HG02763 (cell line): ENCODE data around the gene PMPCA.
A peak's percentile ranks its signal among the peaks of the same experiment; 100 is the strongest.

Source experiments
- ATAC-seq: cut with Tn5 transposase; IDR thresholded peaks from one replicate; pipeline ENCODE4 v1.9.1; 2021; ENCODE audit warnings: mild to moderate bottlenecking, moderate library complexity; ENCODE audit not compliant: unreplicated experiment

PMPCA gene

DNA sequence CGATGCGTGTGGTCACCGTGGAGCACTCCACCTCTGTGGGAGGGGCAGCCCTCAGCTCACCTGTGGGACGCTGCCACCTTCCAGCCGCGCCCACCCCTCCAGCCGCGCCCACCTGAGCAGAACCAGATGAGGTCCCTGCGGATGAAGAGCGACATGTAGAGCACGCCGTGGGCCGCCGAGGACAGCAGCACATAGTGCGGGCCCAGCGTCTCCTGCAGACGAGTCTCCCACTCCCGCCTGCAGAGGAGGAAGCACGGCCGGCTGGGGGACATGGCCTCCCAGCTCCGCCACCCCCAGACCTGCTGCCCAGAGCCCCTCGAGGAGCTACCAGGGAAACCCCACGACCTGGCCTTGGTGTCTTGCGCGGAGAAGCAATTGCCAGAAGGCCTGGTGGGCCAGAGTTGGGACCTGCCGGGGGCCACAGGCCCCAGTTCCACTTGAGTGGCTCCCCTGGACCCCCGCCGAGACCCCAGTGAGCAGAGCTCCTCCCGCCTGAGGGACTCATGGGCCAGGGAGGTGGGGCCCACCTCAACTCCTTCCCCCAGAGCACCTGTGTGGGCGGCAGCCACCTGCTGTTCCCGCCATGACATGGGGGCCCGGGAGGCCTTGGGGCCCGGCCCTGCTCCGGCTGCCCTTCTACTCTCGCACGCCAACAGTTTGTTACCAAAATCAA lies 22.7 kb downstream of the PMPCA start:
- no peak for ATAC-seq

DNA sequence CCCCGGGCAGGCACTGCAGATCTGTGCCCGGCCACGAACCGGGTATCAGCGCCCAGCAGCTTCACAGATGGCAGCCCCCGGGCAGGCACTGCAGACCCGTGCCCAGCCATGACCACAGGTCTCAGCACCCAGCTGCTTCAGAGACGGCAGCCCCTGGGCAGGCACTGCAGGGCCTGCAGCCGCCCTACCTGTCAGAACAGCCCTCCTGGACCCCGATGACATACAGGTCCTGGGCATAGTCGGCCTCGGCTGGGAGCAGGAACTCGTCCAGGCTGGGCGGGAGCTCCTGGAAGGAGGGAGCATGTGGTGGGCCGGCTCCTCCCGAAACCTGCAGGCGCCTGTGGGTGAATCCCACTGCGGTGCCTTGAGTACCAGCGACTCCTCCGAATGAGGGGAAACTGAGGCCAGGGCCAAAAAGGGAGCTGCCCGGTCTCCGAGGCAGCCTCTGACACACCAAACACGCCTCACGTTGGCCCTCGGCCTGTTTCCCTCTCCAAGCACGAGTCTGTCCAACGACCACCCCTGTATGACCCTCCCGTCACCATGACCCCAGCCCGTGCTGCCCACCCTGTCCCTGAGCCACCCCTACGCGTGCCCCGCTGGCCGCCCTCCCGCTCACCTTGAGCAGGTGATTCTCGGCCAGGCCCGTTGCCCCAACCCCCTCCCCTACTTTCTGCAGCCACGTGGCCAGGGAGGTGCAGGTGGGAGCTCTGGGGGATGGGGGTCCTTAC lies 23.6 kb downstream of the PMPCA start:
- no peak for ATAC-seq

DNA sequence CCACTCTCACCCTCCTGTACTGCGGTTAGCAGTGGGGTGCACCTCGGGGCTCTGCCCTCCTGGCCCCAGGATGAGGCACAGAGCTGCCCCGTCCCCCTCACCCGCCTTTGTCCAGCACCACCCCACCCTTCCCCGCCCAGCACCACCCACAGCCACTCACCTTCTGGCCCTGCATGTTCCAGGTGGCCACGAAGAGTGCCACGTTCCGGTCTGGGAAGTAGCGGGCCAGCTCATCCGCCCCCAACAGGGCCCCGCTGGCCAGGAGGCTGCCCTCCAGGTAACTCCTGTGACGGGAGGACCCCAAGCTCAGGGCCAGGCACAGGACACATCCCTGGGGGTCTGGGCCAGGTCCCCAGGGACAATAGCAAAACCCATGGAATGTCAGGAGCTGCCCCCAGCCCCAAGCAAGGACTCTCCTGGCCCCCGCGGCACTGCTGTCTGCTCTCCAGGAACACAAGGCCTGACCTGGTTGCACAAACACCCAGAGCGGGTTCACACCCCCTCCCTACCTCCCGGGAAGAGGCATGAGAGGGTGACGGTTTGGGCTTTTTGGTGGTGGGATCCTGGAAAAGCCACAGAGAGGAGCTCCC lies 24.2 kb downstream of the PMPCA start:
- no peak for ATAC-seq

GRCh38 chr9:136436055-136436634 lies 25.7 kb downstream of the PMPCA start:
- no peak for ATAC-seq

DNA sequence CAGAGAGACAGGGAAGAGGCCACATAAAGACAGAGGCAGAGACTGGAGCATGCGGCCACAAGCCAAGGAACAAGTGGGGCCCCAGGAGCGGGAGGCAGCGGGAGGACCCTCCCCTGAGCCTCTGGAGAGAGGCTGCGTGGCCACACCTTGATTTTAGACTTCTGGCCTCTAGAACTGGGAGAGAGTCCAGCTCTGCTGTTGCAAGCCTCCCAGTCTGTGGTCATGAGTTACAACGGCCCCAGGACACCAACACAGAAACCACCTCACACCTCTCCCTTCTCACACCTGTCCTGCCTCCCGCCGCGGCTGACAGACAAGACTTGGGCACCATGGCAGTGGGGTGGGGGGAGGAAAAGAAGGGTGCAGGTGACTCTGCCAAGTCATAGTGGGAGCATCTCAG lies 27.0 kb downstream of the PMPCA start:
- ATAC-seq = no peak

- ATAC-seq = no peak
Observed at GRCh38 chr9:136437839-136438547, 27.5 kb downstream of the PMPCA start.

DNA sequence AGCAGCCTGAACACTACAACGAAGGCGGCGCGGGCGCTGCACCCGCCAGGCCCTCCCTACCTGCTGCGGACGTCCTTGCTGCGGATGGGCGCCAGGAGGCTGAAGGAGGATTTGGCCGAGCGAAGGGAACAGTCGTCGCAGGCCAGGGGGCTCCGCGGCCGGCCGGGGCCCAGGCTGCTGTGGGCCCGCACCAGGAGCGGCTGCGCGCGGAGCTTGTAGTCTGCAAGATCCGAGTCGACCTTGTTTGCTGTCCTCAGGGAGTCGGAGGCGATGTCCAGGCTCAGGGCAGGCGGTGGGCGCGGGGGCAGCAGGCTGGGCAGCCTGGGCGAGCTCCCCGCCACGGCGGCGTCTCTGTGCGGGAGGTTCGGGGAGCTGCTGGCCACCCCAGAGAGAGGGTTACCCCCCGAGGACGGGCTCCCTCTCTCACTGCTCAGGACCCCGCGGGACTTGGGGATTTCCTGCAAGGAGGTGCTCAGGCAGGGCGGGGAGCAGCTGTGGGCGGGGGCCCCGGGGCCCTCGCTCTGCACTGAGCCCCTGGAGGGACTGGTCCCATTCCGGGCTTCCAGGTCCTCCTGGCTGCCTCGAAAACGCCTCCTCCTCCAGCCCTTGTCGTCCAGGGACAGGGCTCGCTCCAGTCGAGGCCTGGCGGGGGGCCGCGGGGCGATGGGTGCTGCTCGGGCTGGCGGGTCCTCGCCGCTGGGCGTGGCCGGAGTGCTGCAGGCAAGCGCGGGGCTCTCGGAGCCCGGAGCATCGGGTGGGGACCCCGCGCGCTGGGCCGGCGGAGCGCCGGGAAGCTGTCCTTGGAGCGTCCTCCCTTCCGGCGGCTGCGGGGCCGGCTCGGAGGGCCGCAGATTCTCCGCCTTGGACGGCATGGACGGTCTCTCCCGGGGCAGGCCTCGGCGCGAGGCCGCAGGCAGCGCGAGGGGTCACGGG lies 28.4 kb downstream of the PMPCA start:
- ATAC-seq = peak; percentile 36

GRCh38 chr9:136439481-136440408 lies 29.3 kb downstream of the PMPCA start, which contains the start of gene INPP5E:
Gene INPP5E (minus strand): TSS chr9:136439845. CDS start chr9:136439419, 426 bp downstream.
- peak; percentile 76 for ATAC-seq

- no peak for ATAC-seq
Observed at GRCh38 chr9:136441191-136441680, 30.8 kb downstream of the PMPCA start.

GRCh38 chr9:136441681-136442245 lies 31.3 kb downstream of the PMPCA start:
- no peak for ATAC-seq

DNA sequence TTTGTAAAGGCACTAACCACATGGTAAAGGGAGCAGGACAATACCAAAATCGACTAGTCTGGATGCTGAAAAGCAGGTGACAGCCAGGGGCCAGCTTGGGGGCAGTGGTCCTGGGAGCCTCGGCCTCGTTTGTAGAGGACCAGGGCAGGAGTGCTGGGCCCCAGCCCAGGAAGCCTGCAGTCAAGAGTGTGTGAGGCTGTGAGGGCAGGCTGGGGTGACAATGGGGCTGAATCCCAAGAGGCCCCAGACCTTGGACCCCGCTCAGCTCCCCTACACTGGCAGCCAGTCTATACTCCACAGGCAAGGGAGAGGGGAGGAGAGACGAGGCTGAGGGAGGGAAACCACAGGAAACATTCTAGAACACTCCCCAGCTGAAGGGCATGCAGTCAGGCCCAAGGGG lies 31.8 kb downstream of the PMPCA start:
- ATAC-seq = no peak

GRCh38 chr9:136443087-136443486 lies 32.6 kb downstream of the PMPCA start:
- no peak for ATAC-seq

GRCh38 chr9:136443687-136444086 lies 33.2 kb downstream of the PMPCA start:
- no peak for ATAC-seq

- ATAC-seq = no peak
Observed at GRCh38 chr9:136444102-136444501, 33.6 kb downstream of the PMPCA start.

GRCh38 chr9:136445799-136446198 lies 35.3 kb downstream of the PMPCA start:
- ATAC-seq = no peak

DNA sequence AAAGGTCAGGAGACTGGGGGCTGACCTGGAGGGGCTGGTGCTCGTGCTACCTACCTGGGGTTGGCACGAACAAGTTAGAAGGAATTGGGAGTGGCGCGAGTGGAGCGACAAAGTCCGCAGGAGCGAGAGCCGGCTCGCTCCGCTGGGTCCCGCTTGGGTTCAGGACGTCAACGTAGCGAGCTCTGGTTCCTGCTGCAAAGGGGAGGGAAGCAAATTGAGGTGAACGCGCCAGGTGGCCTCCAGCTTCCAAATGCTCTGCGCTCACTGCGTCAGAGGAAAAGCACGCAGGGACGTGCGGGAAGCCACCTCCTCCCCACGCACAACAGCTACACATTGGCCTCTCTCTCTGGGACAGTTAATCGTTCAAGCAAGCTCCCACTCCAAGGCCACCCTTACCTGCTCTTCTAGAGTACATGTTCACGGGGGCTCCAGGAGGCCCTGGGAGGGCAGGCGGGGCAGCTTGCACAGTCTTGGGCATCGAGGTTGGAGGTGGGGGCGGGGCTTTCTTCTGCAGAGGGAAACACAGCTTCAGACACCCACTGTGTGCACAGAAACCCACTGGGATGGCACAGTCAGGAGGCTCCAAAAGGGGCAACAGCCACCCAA lies 36.8 kb downstream of the PMPCA start:
- ATAC-seq = no peak

DNA sequence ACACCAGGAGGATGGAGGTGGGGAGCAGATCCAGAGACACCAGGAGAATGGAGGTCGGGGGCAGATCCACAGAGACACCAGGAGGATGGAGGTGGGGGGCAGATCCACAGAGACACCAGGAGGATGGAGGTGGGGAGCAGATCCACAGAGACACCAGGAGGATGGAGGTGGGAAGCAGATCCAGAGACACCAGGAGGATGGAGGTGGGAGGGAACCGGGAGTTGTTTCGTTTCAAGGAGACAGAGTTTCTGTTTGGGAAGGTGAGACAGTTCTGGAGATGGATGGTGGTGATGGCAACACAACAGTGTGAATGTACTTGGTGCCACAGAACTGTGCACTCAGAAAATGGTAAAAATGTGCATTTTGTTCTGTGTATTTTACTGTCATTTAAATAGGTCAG lies 38.2 kb downstream of the PMPCA start:
- no peak for ATAC-seq
